HepG2 (cell line): Measurements from ENCODE around the gene TNFRSF21.
"Not testable (repeated sequence)": the region's sequence is repeated elsewhere in the genome, so short reads cannot be mapped to it uniquely, and the experiment has no call there.

ENCODE experiments used
- EHMT2 ChIP-seq: fragments of 200-600 bp; sonication (generic); IDR thresholded peaks from 2 replicates; pipeline ENCODE4 v1.7.0; 2017; ENCODE audit warnings: antibody characterized with exemption, low read depth, low read length, borderline replicate concordance
- ELF4 ChIP-seq: sonication (generic); formaldehyde crosslinking; IDR thresholded peaks from 2 replicates; pipeline ENCODE4 v1.5.0; 2020; ENCODE audit warnings: missing genetic modification reagents, mild to moderate bottlenecking, moderate library complexity, borderline replicate concordance
- FOSL1 ChIP-seq: sonication (generic); formaldehyde crosslinking; IDR thresholded peaks from 2 replicates; pipeline ENCODE4 v1.9.0; 2021; ENCODE audit warnings: missing genetic modification reagents, borderline replicate concordance
- MYC ChIP-seq: sonication (generic); formaldehyde crosslinking; IDR thresholded peaks from 2 replicates; pipeline ENCODE4 v1.9.0; 2021; ENCODE audit warnings: missing genetic modification reagents, borderline replicate concordance
- TEAD2 ChIP-seq: sonication (generic); formaldehyde crosslinking; IDR thresholded peaks from 2 replicates; pipeline ENCODE4 v1.9.0; 2021; ENCODE audit warnings: missing genetic modification reagents
- ZBTB43 ChIP-seq: sonication (generic); formaldehyde crosslinking; conservative IDR thresholded peaks from 2 replicates; pipeline ENCODE4 v1.4.0; 2020; ENCODE audit warnings: missing genetic modification reagents
- ZNF24 ChIP-seq: fragments of 450-650 bp; IDR thresholded peaks from 2 replicates; pipeline ENCODE4 v1.6.1; 2017; ENCODE audit warnings: antibody characterized with exemption, mild to moderate bottlenecking
- ZNF747 ChIP-seq: sonication (generic); formaldehyde crosslinking; IDR thresholded peaks from 2 replicates; pipeline ENCODE4 v1.8.1; 2023; ENCODE audit warnings: missing genetic modification reagents, mild to moderate bottlenecking, borderline replicate concordance

GRCh38 chr6:47315181-47315580, 5.5 kb upstream of the TNFRSF21 start:
- TF ChIP-seq ELF4 (CRISPR knock-in tag); ZBTB43 (CRISPR knock-in tag); MYC (CRISPR knock-in tag); FOSL1 (CRISPR knock-in tag); EHMT2; ZNF747 (CRISPR knock-in tag); TEAD2 (CRISPR knock-in tag); ZNF24: not testable (repeated sequence)
